ENCODE results near the gene THYN1. TPM values are rescaled to one million over a fixed set of nuclear protein-coding genes. Genes with fewer than 3 reads are reported as not detected.

The THYN1 gene
- total and polyA plus RNA-seq, 2 of the 13 experiments (the other 11 are each of a cell fraction or from before 2014, with no cell fraction given) = 36.1 to 87.6 TPM

GRCh38 chr11:134258577-134258976, 5.4 kb upstream of the THYN1 start:
- H3K36me3 ChIP-seq (replicated peaks in 1 of 2; ENCODE audit: control insufficient read depth in 1 of 2, insufficient read depth in 2 of 2, low read length in 2 of 2) = peaks cover 10 to 52% of the 10 kb centered on the region in 2 experiments; a peak in 4 of 5 replicates
- no peaks in the 10 kb centered on the region for H4K20me1 ChIP-seq (ENCODE audit: insufficient read depth, low read length)
- peaks cover 10% of the 10 kb centered on the region for H3K79me2 ChIP-seq (ENCODE audit: insufficient read depth, low read length)
- 87% methylated on average over 3 of the region's 4 CpGs for WGBS (ENCODE audit: low lambda C conversion rate)
- ATAC-seq (no peak), DNase-seq (ENCODE audit: low spot score) (no peak), FAIRE-seq (no peak)
- H3K9ac ChIP-seq (ENCODE audit: insufficient read depth, low read depth, low read length) = no peak overlapping the region
- TF ChIP-seq MAFF (IDR thresholded peaks at IDR 0.05; ENCODE audit: low read depth, low read length) = no peak
- TF ChIP-seq NR2F1 (CRISPR knock-in tag; IDR thresholded peaks at IDR 0.05) = no peak
- no peak for TF ChIP-seq PAXIP1 (CRISPR knock-in tag; conservative IDR thresholded peaks at IDR 0.05)
- no peak for TF ChIP-seq SNAPC4 (CRISPR knock-in tag; IDR thresholded peaks at IDR 0.05)
- no peak for TF ChIP-seq NFRKB (IDR thresholded peaks at IDR 0.05)
- TF ChIP-seq ZNF792 (CRISPR knock-in tag; IDR thresholded peaks at IDR 0.05) = no peak
- no peak for TF ChIP-seq FOXA3 (CRISPR knock-in tag; IDR thresholded peaks at IDR 0.05)
- TF ChIP-seq PRPF4 (IDR thresholded peaks at IDR 0.05; ENCODE audit: low read depth, low read length, poor library complexity, severe bottlenecking) = no peak
- TF ChIP-seq ZNF570 (CRISPR knock-in tag; IDR thresholded peaks at IDR 0.05; ENCODE audit: borderline replicate concordance) = no peak
- TF ChIP-seq THAP11 (CRISPR knock-in tag; IDR thresholded peaks at IDR 0.05) = no peak
- no peak overlapping the region for H3K4me3 ChIP-seq (replicated peaks in 1 of 3; ENCODE audit: insufficient read depth in 1 of 3, low read depth in 2 of 3, low read length in 3 of 3)
- POLR2A ChIA-PET = no interaction called here
- in situ Hi-C loops (cut with HindIII; ENCODE audit: extremely low pct_ligation_motif_present, low pct_unique_long_range_greater_than_20kb) = no loop called here
- no TSS peak for BruUV-seq (replicated peaks)
- H3K9me3 ChIP-seq (ENCODE audit: low read length) = no peaks in the 10 kb centered on the region
- no peak overlapping the region for H2AFZ ChIP-seq (ENCODE audit: low read length)
- H3K27ac ChIP-seq (ENCODE audit: extremely low read length, insufficient read depth, low read length) = no peak overlapping the region
- intact Hi-C loops (cut with micrococcal nuclease; ENCODE audit: unreplicated experiment) = no loop called here
- no peaks in the 10 kb centered on the region for H3K27me3 ChIP-seq (ENCODE audit: control insufficient read depth in 1 of 2, insufficient read depth in 2 of 2, low read length in 2 of 2)
- no peak overlapping the region for H3K4me2 ChIP-seq (ENCODE audit: low read depth, low read length)
- H3K4me1 ChIP-seq (ENCODE audit: insufficient read depth, low read length) = peaks cover 13% of the 10 kb centered on the region
- CTCF ChIA-PET (ENCODE audit: low intra/inter-chr PET ratio, low total read pairs) = no interaction called here
